HG03521 (cell line): ENCODE measurements around the gene SSTR3.

Experiments
- ATAC-seq: cut with Tn5 transposase; IDR thresholded peaks from one replicate; pipeline ENCODE4 v1.9.1; 2021; ENCODE audit warnings: mild to moderate bottlenecking, moderate library complexity; ENCODE audit not compliant: unreplicated experiment

Gene SSTR3

GRCh38 chr22:37169947-37170688 is 42.2 kb downstream of the SSTR3 start:
- no peak for ATAC-seq

GRCh38 chr22:37169406-37169805 is 42.9 kb downstream of the SSTR3 start:
- no peak for ATAC-seq

GRCh38 chr22:37167981-37168647 is 44.2 kb downstream of the SSTR3 start:
- ATAC-seq, result no peak

GRCh38 chr22:37167176-37167980 is 44.9 kb downstream of the SSTR3 start:
- no peak for ATAC-seq

GRCh38 chr22:37166675-37167066 is 45.6 kb downstream of the SSTR3 start:
- ATAC-seq, result no peak

GRCh38 chr22:37165940-37166674 is 46.2 kb downstream of the SSTR3 start:
- no peak for ATAC-seq

- no peak for ATAC-seq
Measured at GRCh38 chr22:37165066-37165465, 47.2 kb downstream of the SSTR3 start.

- no peak for ATAC-seq
Measured at GRCh38 chr22:37164505-37164887, 47.8 kb downstream of the SSTR3 start.

GRCh38 chr22:37163575-37164504 is 48.4 kb downstream of the SSTR3 start:
- ATAC-seq, result peak; percentile 37

- ATAC-seq, result no peak
Measured at GRCh38 chr22:37163096-37163489, 49.2 kb downstream of the SSTR3 start.

GRCh38 chr22:37162221-37163095 is 49.8 kb downstream of the SSTR3 start:
- peak; percentile 41 for ATAC-seq

- no peak for ATAC-seq
Measured at GRCh38 chr22:37161443-37161842, 50.8 kb downstream of the SSTR3 start.

- ATAC-seq, result no peak
Measured at GRCh38 chr22:37160027-37160426, 52.2 kb downstream of the SSTR3 start.

GRCh38 chr22:37158963-37159290 is 53.4 kb downstream of the SSTR3 start:
- no peak for ATAC-seq

GRCh38 chr22:37157516-37158285 is 54.6 kb downstream of the SSTR3 start:
- no peak for ATAC-seq

GRCh38 chr22:37156686-37157435 is 55.4 kb downstream of the SSTR3 start:
- ATAC-seq, result no peak

- no peak for ATAC-seq
Measured at GRCh38 chr22:37155971-37156370, 56.3 kb downstream of the SSTR3 start.
